GM18505 (cell line): ENCODE measurements around the gene COL15A1.
"Not testable (repeated sequence)": the region's sequence is repeated elsewhere in the genome, so short reads cannot be mapped to it uniquely, and the experiment has no call there.

ENCODE experiments used
- ATAC-seq: cut with Tn5 transposase; IDR thresholded peaks from one replicate; pipeline ENCODE4 v1.9.1; 2021; ENCODE audit not compliant: unreplicated experiment
- POLR2A ChIP-seq: IDR thresholded peaks from 4 replicates; pipeline ENCODE4 v1.6.1; 2011; ENCODE audit warnings: borderline replicate concordance; ENCODE audit not compliant: insufficient read depth, insufficient read length; ENCODE audit errors: extremely low read depth

The COL15A1 gene

DNA sequence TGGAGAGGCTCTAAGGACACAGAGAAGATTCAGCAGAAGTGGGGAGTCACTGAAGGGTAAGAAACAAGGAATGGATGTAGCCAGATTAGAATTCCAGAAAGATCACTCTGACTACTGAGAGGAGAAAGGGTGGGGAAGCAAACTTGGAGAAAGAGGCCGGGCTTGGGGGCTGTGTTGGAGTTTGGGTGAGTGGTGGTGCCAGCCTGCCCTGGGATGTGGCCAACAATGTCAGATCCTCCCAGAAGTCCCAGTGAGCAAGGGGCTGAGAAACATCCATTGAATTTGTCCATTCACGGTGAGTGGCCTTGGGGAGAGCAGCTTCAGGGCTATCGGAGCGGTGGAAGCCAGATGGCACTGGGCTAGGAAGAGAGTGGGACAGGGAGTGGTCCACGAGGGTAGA is 60.4 kb downstream of the COL15A1 start:
- no peak for ATAC-seq
- TF ChIP-seq POLR2A, result no peak

DNA sequence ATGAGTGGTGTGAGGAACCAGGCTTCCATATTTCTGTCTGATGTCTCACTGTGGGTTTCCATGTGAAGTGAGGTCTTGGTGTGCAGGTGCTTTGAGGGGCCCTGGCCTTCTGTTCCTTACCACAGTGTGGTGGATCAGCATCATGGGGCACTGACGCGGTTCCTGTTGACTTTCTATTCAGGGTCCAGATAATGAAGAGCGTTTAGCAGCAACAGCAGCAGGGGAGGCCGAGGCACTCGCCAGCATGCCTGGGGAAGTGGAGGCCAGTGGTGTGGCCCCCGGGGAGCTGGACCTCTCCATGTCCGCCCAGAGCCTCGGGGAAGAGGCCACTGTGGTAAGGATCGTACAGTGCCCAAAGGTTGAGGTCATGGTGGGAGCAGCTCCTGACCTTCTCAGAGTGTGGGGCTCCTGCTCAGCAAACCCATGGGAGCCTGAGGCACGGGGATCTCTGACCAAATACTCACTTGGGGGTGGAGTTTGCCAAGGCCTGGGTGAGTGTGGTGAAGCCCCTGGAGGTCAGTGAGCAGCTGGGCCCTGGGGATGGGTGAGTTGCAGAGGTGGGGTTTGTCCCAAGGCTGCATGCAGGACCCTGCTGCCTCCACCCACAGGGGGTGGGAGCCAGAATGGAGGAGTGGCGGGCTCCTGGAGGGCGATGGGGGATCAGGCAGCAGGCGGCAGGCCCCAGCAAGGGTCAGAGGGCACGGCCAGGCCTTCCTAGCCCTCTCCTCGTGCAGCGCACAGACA is 61.2 kb downstream of the COL15A1 start:
- no peak for ATAC-seq

DNA sequence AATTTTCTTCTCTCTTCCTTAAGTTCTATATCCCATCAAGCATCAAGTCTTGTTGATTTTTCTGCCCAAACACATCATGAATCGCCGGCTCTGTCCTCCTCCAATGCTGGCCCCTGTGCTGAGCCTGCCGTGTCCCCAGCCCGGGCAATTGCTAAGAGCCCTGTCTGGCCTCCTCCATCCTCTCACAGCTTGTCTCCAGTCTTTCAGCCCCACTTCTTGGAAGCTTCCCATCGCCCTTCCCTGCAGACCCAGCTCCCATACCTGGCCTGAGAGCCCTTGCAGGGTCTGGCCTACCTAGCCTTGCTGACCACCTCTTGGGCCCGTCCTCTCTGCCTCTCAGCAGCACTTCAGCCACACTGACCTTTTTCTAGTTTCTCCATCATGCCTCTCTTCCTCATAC is 61.9 kb downstream of the COL15A1 start:
- no peak for TF ChIP-seq POLR2A
- ATAC-seq, result no peak

More for the DNA sequence above, 61.2 kb downstream of the COL15A1 start:
- TF ChIP-seq POLR2A, result no peak

DNA sequence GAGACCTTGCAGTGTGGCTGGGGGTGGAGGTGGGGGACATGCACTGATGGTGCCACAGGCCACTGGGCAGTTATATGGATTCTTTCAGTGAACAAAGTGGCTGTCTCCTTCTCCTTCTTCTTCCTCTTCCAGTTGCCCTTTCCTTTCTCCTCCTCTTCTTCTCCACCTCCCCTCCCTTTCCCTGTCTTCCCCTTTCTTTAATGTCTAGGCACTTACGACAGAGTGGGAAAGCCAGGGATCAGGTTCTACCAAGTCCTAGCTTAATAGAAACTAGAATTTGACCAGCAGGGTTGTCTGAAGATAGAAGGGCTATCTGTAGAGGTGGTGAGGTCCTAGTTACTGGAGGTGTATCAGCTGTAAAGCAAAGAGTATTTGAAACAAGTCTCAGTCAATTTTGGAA is 62.8 kb downstream of the COL15A1 start:
- ATAC-seq, result no peak
- no peak for TF ChIP-seq POLR2A

DNA sequence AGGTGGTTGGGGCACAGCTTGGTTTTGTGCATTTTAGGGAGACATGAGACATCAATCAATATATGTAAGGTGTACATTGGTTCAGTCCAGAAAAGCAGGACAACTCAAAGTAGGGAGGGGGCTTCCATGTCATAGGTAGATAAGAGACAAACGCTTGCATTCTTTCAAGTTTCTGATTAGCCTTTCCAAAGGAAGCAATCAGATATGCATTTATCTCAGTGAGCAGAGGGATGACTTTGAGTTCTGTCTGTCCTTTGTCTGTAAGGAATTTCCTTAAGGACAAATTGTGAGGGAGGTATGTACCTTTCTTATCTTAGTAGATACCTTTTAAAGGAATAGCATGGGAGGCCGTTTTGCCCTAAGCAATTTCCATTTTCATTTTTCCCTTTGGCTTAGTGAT is 63.3 kb downstream of the COL15A1 start:
- no peak for ATAC-seq
- no peak for TF ChIP-seq POLR2A

DNA sequence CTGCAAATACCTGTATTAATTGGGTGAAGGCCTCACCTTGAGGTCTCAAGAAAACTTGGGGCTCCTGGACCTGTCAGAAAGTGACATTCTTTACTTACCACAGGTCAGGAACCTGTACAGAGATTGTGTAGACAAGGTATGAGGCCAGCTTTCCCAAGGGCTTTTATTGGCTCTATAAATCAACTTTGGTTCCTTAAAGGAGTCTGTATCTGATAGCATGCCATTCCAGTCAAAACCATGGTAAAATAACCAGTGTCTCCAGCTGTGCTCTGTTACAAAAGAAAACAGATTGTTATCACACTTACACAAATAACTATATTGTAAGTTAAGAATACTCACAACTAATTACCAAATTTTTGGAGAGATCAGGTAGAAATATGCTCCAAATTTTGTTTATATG is 64.5 kb downstream of the COL15A1 start:
- ATAC-seq, result no peak

DNA sequence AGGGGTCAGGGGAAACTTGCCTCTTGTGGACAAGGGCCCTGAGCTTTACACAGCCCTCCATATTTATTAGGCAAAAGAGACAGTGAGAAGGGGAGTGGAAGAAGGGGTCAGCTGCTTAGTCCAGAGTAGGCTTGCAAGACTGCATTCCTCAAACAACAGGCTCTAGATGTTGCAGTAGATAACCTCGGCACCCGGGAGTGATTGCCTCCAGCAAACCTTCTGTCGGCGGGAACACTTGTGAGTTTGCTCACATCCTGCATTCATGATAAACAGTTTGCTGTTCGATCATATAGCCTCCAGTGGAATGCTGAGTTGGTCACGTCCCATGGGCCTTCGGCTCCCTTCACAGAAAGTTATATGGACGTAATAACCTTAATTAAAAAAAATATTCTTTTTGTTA is 66.7 kb downstream of the COL15A1 start:
- not testable (repeated sequence) for ATAC-seq

More for the DNA sequence above, 64.5 kb downstream of the COL15A1 start:
- TF ChIP-seq POLR2A, result no peak

DNA sequence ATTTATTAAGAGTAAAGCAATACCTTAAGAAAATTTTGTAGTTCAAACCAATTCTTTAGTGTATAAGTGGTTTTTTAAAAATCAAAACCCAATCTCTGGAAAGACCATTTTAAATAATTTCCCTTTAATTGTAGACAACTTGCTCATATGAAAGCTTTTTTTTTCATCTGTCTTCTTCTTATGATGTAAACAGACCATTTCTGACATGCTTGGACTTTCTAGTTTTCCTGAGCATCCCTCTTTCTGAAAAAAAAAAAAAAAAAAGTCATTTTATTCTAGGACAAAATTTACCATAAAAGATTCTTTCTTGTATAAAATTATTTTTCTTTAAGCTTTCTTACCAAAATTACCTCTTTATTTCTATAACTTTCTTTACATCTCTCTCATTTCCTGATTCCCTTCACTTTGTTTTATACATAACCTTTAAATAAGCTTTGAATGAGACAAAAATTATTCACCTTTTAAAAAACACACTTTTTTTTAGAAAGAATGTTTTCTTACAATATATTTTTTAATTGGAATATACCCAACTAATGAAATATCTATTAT is 67.5 kb downstream of the COL15A1 start:
- TF ChIP-seq POLR2A, result no peak
- ATAC-seq, result no peak

DNA sequence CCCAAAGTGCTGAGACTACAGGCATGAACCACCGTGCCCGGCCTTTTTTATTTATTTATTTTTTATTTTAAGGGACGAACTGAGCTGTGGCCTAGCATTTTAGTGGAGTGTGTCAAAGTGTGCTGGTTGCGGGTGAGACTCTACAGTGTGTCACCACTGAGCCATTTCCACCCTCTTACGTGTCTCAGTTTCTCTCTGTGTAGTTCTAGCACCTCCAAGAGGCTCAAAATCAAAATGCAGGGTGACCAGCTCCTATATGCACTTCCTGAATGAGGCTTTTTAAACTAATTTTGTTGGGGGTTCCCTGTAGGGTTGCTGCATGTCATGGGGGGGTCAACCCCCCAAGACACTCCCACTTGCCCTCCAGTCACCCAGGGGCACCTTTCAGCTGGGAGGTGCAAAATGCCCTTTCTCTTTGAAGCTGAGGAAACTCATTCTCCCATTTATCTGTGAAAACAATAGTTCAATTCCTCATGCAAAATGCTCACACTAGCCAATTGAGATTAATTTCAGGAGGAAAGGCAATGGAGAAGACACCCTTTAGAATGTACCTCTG is 69.3 kb downstream of the COL15A1 start:
- TF ChIP-seq POLR2A, result no peak
- no peak for ATAC-seq

DNA sequence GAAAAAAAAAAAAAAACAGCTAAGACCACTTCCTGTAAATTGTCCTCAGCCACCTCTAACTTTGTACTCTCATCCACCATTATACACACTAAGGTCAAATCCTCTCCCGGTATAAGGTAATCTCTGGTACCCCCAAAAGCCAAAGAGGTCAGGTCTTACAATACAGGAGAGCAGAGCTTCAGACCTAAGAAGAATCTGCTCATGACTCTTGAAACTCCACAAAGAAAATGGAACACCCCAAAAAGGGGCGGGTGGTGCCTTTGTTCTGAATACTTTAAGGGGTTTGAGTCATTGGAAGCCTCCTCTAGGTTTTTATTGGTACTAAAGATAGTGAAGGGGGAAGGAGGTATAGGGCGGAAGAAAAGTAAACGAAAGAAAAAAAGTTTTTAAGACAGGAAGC is 69.8 kb downstream of the COL15A1 start:
- TF ChIP-seq POLR2A, result no peak
- no peak for ATAC-seq

DNA sequence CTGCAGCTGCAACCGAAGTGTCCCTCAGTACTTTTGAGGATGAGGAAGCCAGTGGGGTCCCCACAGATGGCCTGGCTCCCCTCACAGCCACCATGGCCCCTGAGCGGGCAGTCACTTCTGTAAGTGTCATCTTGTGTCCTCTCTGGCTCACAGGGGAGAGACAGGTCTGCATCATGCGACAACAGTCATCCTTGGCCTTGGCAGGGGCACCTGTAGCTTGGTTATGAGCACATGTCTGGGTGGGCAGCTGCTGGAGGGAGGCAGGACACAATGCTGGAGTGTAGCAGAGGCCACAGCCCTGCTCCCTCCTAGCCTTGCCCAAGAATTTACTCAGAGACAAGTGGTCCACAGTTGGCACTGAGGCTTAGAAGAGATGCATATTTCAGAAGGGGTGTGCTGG is 71.7 kb downstream of the COL15A1 start:
- no peak for ATAC-seq
- no peak for TF ChIP-seq POLR2A

DNA sequence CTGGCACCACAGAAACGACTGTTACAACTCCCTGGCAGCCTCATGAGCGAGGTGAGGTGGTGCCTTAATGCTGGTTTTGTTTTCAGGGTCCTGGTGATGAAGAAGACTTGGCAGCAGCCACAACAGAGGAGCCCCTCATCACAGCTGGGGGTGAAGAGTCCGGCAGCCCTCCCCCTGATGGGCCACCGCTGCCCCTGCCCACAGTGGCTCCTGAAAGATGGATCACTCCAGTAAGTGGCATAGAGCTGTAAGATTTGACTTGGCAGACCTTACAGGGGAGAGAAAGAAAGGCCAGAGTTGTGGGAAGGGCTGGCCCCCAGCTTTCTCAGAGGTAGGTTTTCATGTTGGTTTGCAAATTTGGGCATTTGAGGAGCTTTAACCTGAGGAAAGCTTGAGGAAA is 72.2 kb downstream of the COL15A1 start:
- ATAC-seq, result no peak
- no peak for TF ChIP-seq POLR2A

DNA sequence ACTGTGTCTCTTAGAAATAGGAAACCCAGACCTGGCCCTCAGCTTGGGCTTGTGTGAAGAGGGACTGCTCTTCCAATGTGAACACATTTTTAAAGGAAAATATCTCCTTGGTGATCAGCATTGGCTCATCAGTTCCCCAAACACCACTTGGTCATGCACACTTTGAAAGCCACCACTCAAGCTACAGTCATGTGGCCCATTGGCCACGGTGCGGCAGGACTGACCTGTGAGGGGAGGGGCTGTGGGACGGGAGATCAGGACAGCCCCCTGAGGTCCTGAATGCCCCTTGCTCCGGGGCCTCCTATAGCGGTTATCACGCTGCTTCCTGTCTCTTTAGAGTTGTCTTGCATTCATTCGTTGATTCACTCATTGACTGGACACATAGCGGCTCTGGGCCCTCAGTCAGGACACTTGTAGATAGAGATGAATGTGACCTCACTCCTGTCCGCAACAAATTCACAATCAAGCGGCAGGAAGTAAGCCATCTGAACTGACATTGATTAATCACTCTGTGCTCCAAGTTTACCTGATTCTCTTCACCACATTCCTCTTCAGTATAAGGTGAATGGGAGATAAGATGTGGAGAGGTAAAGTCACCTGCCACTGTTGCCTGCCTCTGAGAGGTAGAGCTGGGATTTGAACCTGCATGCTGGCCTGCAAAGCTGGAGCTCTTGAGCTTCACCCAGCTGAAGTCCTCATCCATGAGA is 73.1 kb downstream of the COL15A1 start:
- TF ChIP-seq POLR2A, result no peak
- ATAC-seq, result no peak

DNA sequence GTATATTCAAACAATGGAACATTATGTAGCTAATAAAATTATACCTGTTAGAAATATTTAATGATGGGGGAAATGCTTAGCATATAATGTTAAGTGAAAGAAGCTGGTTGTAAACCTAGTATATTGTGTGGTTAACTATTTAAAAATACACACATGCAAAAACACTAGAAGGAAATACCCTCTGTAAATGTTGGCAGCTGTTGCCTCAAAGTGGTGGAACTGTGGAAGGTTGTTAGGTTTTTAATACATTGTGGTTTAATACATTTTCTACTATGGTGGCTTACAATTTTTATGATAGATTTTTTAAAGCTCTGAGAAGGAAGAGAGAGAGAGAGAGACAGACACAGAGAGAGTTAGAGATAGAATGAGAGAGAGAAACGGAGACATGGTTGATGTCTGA is 74.9 kb downstream of the COL15A1 start:
- no peak for TF ChIP-seq POLR2A
- no peak for ATAC-seq
